Mesendoderm (in vitro differentiated cells): ENCODE results near the gene TMEM220. TPM values are rescaled to one million over a fixed set of nuclear protein-coding genes. Genes with fewer than 3 reads are reported as not detected.

Source experiments
- DNase-seq: peaks from one replicate; pipeline ENCODE4 v3.0.0; 2013
- H2AK5ac ChIP-seq: 2 replicates; pipeline ENCODE4 v1.6.1; 2013; ENCODE audit warnings: low read length, inconsistent platforms
- H2BK120ac ChIP-seq: 2 replicates; pipeline ENCODE4 v1.6.1; 2013; ENCODE audit warnings: low read depth, mild to moderate bottlenecking, low read length, moderate library complexity, mixed read lengths
- H2BK15ac ChIP-seq: replicated peaks from 2 replicates; pipeline ENCODE4 v1.6.1; 2013; ENCODE audit warnings: low read depth, mild to moderate bottlenecking, moderate library complexity
- H2BK5ac ChIP-seq: 2 replicates; pipeline ENCODE4 v1.6.1; 2013; ENCODE audit warnings: low read length, inconsistent platforms
- H3K18ac ChIP-seq: 2 replicates; pipeline ENCODE4 v1.6.1; 2013; ENCODE audit warnings: mild to moderate bottlenecking, low read length, mixed read lengths
- H3K23ac ChIP-seq: one replicate; pipeline ENCODE4 v1.6.1; 2013; ENCODE audit warnings: low read length
- H3K27ac ChIP-seq: 2 replicates; pipeline ENCODE4 v1.5.1; 2013; ENCODE audit warnings: low read depth, mild to moderate bottlenecking, inconsistent platforms, low read length, moderate library complexity
- H3K27me3 ChIP-seq: 2 replicates; pipeline ENCODE4 v1.6.1; 2013; ENCODE audit warnings: low read length, control low read depth, mild to moderate bottlenecking, inconsistent platforms; ENCODE audit not compliant: insufficient read depth, poor library complexity
- H3K36me3 ChIP-seq: 2 replicates; pipeline ENCODE4 v1.6.1; 2013; ENCODE audit warnings: low read length, inconsistent platforms; ENCODE audit not compliant: control insufficient read depth, insufficient read depth
- H3K4ac ChIP-seq: one replicate; pipeline ENCODE4 v1.6.1; 2013; ENCODE audit warnings: low read depth, mild to moderate bottlenecking, low read length, moderate library complexity
- H3K4me1 ChIP-seq: 2 replicates; pipeline ENCODE4 v1.6.1; 2013; ENCODE audit warnings: low read depth, low read length, inconsistent platforms; ENCODE audit not compliant: control insufficient read depth
- H3K4me2 ChIP-seq: 2 replicates; pipeline ENCODE4 v1.6.1; 2013; ENCODE audit warnings: low read length
- H3K4me3 ChIP-seq: 2 replicates; pipeline ENCODE4 v1.5.1; 2013; ENCODE audit warnings: mild to moderate bottlenecking, low read length
- H3K56ac ChIP-seq: one replicate; pipeline ENCODE4 v1.6.1; 2013; ENCODE audit warnings: low read length
- H3K79me1 ChIP-seq: 2 replicates; pipeline ENCODE4 v1.6.1; 2013; ENCODE audit warnings: low read length, inconsistent platforms
- H3K79me2 ChIP-seq: 2 replicates; pipeline ENCODE4 v1.6.1; 2013; ENCODE audit warnings: mild to moderate bottlenecking, low read length; ENCODE audit not compliant: control insufficient read depth, insufficient read depth
- H3K9ac ChIP-seq: 2 replicates; pipeline ENCODE4 v1.6.1; 2013; ENCODE audit warnings: low read length, inconsistent platforms
- H4K5ac ChIP-seq: one replicate; pipeline ENCODE4 v1.6.1; 2013; ENCODE audit warnings: low read length
- H4K8ac ChIP-seq: one replicate; pipeline ENCODE4 v1.6.1; 2013; ENCODE audit warnings: low read depth, mild to moderate bottlenecking, control low read depth, low read length, moderate library complexity
- WGBS: extraction: QIAGEN DNeasy Blood & Tissue Kit; methylation state at CpG from one replicate; pipeline ENCODE4 v1.1.7; 2013; ENCODE audit warnings: low lambda C conversion rate, missing lambda C conversion rate; ENCODE audit not compliant: insufficient coverage; ENCODE audit errors: extremely low coverage; 5-methylcytosine and 5-hydroxymethylcytosine counted together
- polyA plus RNA-seq, 2 experiments: library from polyadenylated mRNA; stranded (reverse); fragments of 200-250 nt; gene quantifications; one replicate each; pipeline ENCODE4 v1.2.3, GENCODE V29; 2013

Gene TMEM220
- polyA plus RNA-seq (2013, experiment 1 of 2): 4.3 TPM
- polyA plus RNA-seq (2013, experiment 2 of 2): 5.0 TPM

GRCh38 chr17:10729334-10730193 is at the start of gene TMEM220:
Gene TMEM220 (minus strand): TSS chr17:10730023. CDS start chr17:10729851, 172 bp downstream.
- Histone ChIP-seq H3K4me2 (peak within 1 kb of the TSS; percentile 83), H3K79me1 (no peaks in the 10 kb centered on the region), H4K8ac (no peak within 1 kb of the TSS), H3K27me3 (no peaks in the 10 kb centered on the region), H3K18ac (peak within 1 kb of the TSS; percentile 23), H3K27ac (no peak within 1 kb of the TSS), H3K36me3 (no peaks in the 10 kb centered on the region), H3K79me2 (no peaks in the 10 kb centered on the region), H2BK120ac (no peak within 1 kb of the TSS), H2BK15ac (no peak within 1 kb of the TSS), H2BK5ac (peak within 1 kb of the TSS; percentile 11), H4K5ac (no peak within 1 kb of the TSS), H3K23ac (peak within 1 kb of the TSS; percentile 20), H3K4me3 (peak within 1 kb of the TSS; percentile 11), H3K9ac (peak within 1 kb of the TSS; percentile 68), H3K56ac (peak within 1 kb of the TSS; percentile 86), H3K4me1 (no peaks in the 10 kb centered on the region), H2AK5ac (no peak within 1 kb of the TSS), H3K4ac (peak within 1 kb of the TSS; percentile 43)
- peak; percentile 87 for DNase-seq
- no CpG with 5 or more reads among the region's 79 CpGs for WGBS

GRCh38 chr17:10779609-10780008 is 49.8 kb upstream of the TMEM220 start:
- Histone ChIP-seq H3K4me3 (no peak overlapping the region), H3K23ac (no peak overlapping the region), H3K79me2 (no peaks in the 10 kb centered on the region), H3K18ac (no peak overlapping the region), H3K56ac (no peak overlapping the region), H3K9ac (no peak overlapping the region), H4K8ac (no peak overlapping the region), H3K4me1 (no peaks in the 10 kb centered on the region), H2BK120ac (no peak overlapping the region), H2AK5ac (no peak overlapping the region), H3K79me1 (no peaks in the 10 kb centered on the region), H4K5ac (no peak overlapping the region), H3K36me3 (no peaks in the 10 kb centered on the region), H3K27me3 (no peaks in the 10 kb centered on the region), H2BK15ac (no peak overlapping the region), H3K4ac (no peak overlapping the region), H3K27ac (no peak overlapping the region), H2BK5ac (no peak overlapping the region), H3K4me2 (no peak overlapping the region)
- WGBS: no CpG with 5 or more reads among the region's 2 CpGs
- no peak for DNase-seq

GRCh38 chr17:10777890-10778289 is 48.1 kb upstream of the TMEM220 start:
- Histone ChIP-seq H2BK120ac (no peak overlapping the region), H2AK5ac (no peak overlapping the region), H3K4me3 (no peak overlapping the region), H4K5ac (no peak overlapping the region), H3K27me3 (no peaks in the 10 kb centered on the region), H3K9ac (no peak overlapping the region), H3K23ac (no peak overlapping the region), H3K4ac (no peak overlapping the region), H2BK15ac (no peak overlapping the region), H3K4me2 (no peak overlapping the region), H3K18ac (no peak overlapping the region), H2BK5ac (no peak overlapping the region), H3K79me2 (no peaks in the 10 kb centered on the region), H3K56ac (no peak overlapping the region), H4K8ac (no peak overlapping the region), H3K27ac (no peak overlapping the region), H3K4me1 (no peaks in the 10 kb centered on the region), H3K79me1 (no peaks in the 10 kb centered on the region), H3K36me3 (no peaks in the 10 kb centered on the region)
- no peak for DNase-seq
- WGBS: 94% methylated on average over 1 of the region's 6 CpGs

GRCh38 chr17:10777131-10777807 is 47.4 kb upstream of the TMEM220 start:
- no peak for DNase-seq
- Histone ChIP-seq H2BK120ac (no peak overlapping the region), H4K8ac (no peak overlapping the region), H3K4me2 (no peak overlapping the region), H3K4ac (no peak overlapping the region), H3K27ac (no peak overlapping the region), H3K23ac (no peak overlapping the region), H3K79me2 (no peaks in the 10 kb centered on the region), H3K18ac (no peak overlapping the region), H3K56ac (no peak overlapping the region), H4K5ac (no peak overlapping the region), H3K4me3 (no peak overlapping the region), H3K79me1 (no peaks in the 10 kb centered on the region), H3K9ac (no peak overlapping the region), H2BK15ac (no peak overlapping the region), H3K27me3 (no peaks in the 10 kb centered on the region), H2BK5ac (no peak overlapping the region), H2AK5ac (no peak overlapping the region), H3K36me3 (no peaks in the 10 kb centered on the region), H3K4me1 (no peaks in the 10 kb centered on the region)
- WGBS: no CpG with 5 or more reads among the region's 11 CpGs

GRCh38 chr17:10776381-10776780 is 46.6 kb upstream of the TMEM220 start:
- Histone ChIP-seq H2BK120ac (no peak overlapping the region), H3K27ac (no peak overlapping the region), H3K4me3 (no peak overlapping the region), H3K23ac (no peak overlapping the region), H3K36me3 (no peaks in the 10 kb centered on the region), H2AK5ac (no peak overlapping the region), H4K8ac (no peak overlapping the region), H2BK15ac (no peak overlapping the region), H3K4me1 (no peaks in the 10 kb centered on the region), H3K4ac (no peak overlapping the region), H3K9ac (no peak overlapping the region), H3K56ac (no peak overlapping the region), H3K79me2 (no peaks in the 10 kb centered on the region), H3K27me3 (no peaks in the 10 kb centered on the region), H4K5ac (no peak overlapping the region), H2BK5ac (no peak overlapping the region), H3K79me1 (no peaks in the 10 kb centered on the region), H3K4me2 (no peak overlapping the region), H3K18ac (no peak overlapping the region)
- WGBS: no CpG with 5 or more reads among the region's 2 CpGs
- DNase-seq: no peak
